HPDE6-E6E7 (cell line): ENCODE data around the gene MARK1.

Experiments
- DNase-seq: peaks from one replicate; pipeline ENCODE4 v3.0.0; 2011; ENCODE audit warnings: missing footprints; ENCODE audit errors: extremely low spot score

Gene MARK1

GRCh38 chr1:220527908-220528678, at the start of gene MARK1:
TSS of gene MARK1 (plus strand) at chr1:220528136. CDS start at chr1:220528823, 687 bp downstream.
- no peak for DNase-seq

GRCh38 chr1:220483700-220484099, 44.2 kb upstream of the MARK1 start:
- no peak for DNase-seq

GRCh38 chr1:220484135-220484534, 43.8 kb upstream of the MARK1 start:
- DNase-seq = no peak

- DNase-seq = no peak
These were observed 42.8 kb upstream of the MARK1 start for GRCh38 chr1:220485131-220485530.

GRCh38 chr1:220485791-220486190, 42.1 kb upstream of the MARK1 start:
- DNase-seq = no peak

GRCh38 chr1:220487297-220487820, 40.6 kb upstream of the MARK1 start:
- DNase-seq = peak; percentile 79

GRCh38 chr1:220491891-220492290, 36.0 kb upstream of the MARK1 start:
- no peak for DNase-seq

- peak; percentile 31 for DNase-seq
These were observed 30.6 kb upstream of the MARK1 start for GRCh38 chr1:220497220-220497947.

- peak; percentile 67 for DNase-seq
These were observed 29.7 kb upstream of the MARK1 start for GRCh38 chr1:220498188-220498587.

- DNase-seq = no peak
These were observed 27.6 kb upstream of the MARK1 start for GRCh38 chr1:220500372-220500771.

GRCh38 chr1:220504329-220504728, 23.6 kb upstream of the MARK1 start:
- DNase-seq = no peak

GRCh38 chr1:220507085-220507484, 20.9 kb upstream of the MARK1 start:
- DNase-seq = no peak

- peak; percentile 74 for DNase-seq
These were observed 16.8 kb upstream of the MARK1 start for GRCh38 chr1:220511179-220511578.

GRCh38 chr1:220511785-220512184, 16.2 kb upstream of the MARK1 start:
- no peak for DNase-seq

GRCh38 chr1:220513834-220514233, 14.1 kb upstream of the MARK1 start:
- no peak for DNase-seq

GRCh38 chr1:220514256-220514655, 13.7 kb upstream of the MARK1 start:
- no peak for DNase-seq

GRCh38 chr1:220516014-220516721, 11.8 kb upstream of the MARK1 start:
- peak; percentile 77 for DNase-seq

- no peak for DNase-seq
These were observed 11.3 kb upstream of the MARK1 start for GRCh38 chr1:220516722-220517042.

GRCh38 chr1:220521778-220522177, 6.2 kb upstream of the MARK1 start:
- DNase-seq = no peak

- no peak for DNase-seq
These were observed 1.6 kb upstream of the MARK1 start for GRCh38 chr1:220526294-220526693.

- DNase-seq = no peak
These were observed 543 bp upstream of the MARK1 start for GRCh38 chr1:220527279-220527907.
